LNCaP clone FGC (cell line): ENCODE data around the gene GPBP1.
"Not testable (repeated sequence)": the region's sequence is repeated elsewhere in the genome, so short reads cannot be mapped to it uniquely, and the experiment has no call there.

Experiments used
- DNase-seq: peaks from one replicate; pipeline ENCODE4 v3.0.0-alpha.2; 2011; ENCODE audit warnings: low read depth
- H3K4me3 ChIP-seq: 2 replicates; pipeline ENCODE4 v1.5.1; 2011; ENCODE audit warnings: mild to moderate bottlenecking, low read depth, low read length, control low read depth
- CTCF ChIP-seq: IDR thresholded peaks from 2 replicates; pipeline ENCODE4 v1.5.1; 2012; ENCODE audit warnings: mild to moderate bottlenecking; ENCODE audit not compliant: control insufficient read depth, insufficient read depth; ENCODE audit errors: extremely low read depth

Gene GPBP1

GRCh38 chr5:57189515-57189914, 15.7 kb downstream of the GPBP1 start:
- no peak for TF ChIP-seq CTCF
- 0 out of 2 replicates have a peak overlapping the region, but pooled peaks have one; percentile 3 for H3K4me3 ChIP-seq
- DNase-seq = no peak

- no peak for DNase-seq
- no peak overlapping the region for H3K4me3 ChIP-seq
- TF ChIP-seq CTCF = no peak
Observed at GRCh38 chr5:57190593-57190992, 16.7 kb downstream of the GPBP1 start.

- no peak for DNase-seq
- H3K4me3 ChIP-seq = no peak overlapping the region
- no peak for TF ChIP-seq CTCF
Observed at GRCh38 chr5:57191163-57191562, 17.3 kb downstream of the GPBP1 start.

GRCh38 chr5:57191986-57192385, 18.1 kb downstream of the GPBP1 start:
- DNase-seq = no peak

GRCh38 chr5:57192832-57193231, 19.0 kb downstream of the GPBP1 start:
- not testable (repeated sequence) for DNase-seq, H3K4me3 ChIP-seq

More at GRCh38 chr5:57191986-57192385, 18.1 kb downstream of the GPBP1 start:
- TF ChIP-seq CTCF = no peak
- H3K4me3 ChIP-seq = no peak overlapping the region

GRCh38 chr5:57193757-57194413, 20.0 kb downstream of the GPBP1 start:
- DNase-seq = no peak
- H3K4me3 ChIP-seq = no peak overlapping the region
- TF ChIP-seq CTCF = no peak

- no peak overlapping the region for H3K4me3 ChIP-seq
- no peak for DNase-seq
- no peak for TF ChIP-seq CTCF
Observed at GRCh38 chr5:57194653-57195052, 20.8 kb downstream of the GPBP1 start.
